HUDEP-2 (cell line): Measurements from ENCODE around the gene ERN1.
"Not testable (repeated sequence)": the region's sequence is repeated elsewhere in the genome, so short reads cannot be mapped to it uniquely, and the experiment has no call there.

Experiments used
- DNase-seq, 76 experiments: peaks; one replicate each; lab custom pipeline; 2025; ENCODE audit not compliant: unreplicated experiment in 76 of 76; lab: John Stamatoyannopoulos, UW

The ERN1 gene

DNA sequence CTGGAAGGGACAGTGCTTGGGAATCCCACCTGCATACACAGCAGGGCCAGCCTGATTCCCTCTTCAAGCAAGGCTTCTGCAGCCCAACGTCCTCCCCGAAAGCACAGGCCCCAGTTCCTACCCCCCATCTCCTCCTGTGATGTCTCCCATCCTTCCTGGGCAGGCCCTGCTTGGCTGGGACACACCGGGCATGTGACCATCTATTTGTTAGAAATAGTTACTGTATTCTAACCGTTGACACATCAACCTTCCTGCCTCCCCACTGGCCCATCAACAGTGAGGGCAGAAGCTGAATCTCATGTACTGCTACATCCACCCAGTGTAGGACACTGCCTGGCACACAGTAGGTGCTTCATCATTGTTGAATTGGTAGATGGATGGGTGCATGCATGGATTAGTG is 121.1 kb downstream of the ERN1 start:
- no peak for DNase-seq

DNA sequence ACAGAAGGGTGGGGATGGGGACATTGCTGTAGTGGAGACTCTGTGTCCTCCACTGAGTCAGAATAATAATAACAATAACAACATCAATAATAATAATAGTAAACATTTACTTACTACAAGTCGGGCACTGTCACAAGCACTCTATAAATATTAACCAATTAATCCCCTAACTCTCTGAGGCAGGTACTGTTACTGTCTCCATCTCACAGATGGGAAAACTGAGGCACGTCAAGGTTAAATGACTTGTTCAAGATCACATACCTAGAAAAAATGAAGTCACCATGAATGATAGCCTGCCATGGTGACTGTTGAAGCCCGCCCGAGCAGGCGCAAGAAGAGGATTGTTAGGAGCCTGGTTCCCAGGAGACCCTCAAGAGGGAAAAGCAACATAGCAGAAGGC is 121.6 kb downstream of the ERN1 start:
- DNase-seq: no peak

DNA sequence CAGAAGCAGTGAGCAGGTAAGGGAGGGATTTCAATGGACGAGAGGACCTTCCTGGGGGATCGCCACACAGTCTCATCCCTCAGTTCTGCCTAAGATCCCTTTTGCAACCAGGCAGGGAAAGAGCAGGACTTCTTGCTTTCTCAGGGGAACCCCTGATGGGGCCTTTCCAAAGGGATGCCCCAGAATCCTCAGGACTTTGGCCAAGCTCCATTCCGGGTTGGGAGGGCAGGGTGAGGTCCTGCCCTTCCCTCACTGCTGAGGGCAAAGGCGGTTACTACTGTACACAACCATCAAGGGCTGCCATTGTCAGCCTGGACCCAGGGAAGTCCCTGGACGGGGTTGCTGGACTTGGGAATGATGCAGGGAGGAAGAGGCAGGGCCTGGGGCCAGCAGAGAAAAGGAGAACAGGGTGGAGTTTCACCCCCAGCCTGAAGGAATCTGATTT is 122.1 kb downstream of the ERN1 start:
- DNase-seq: no peak

DNA sequence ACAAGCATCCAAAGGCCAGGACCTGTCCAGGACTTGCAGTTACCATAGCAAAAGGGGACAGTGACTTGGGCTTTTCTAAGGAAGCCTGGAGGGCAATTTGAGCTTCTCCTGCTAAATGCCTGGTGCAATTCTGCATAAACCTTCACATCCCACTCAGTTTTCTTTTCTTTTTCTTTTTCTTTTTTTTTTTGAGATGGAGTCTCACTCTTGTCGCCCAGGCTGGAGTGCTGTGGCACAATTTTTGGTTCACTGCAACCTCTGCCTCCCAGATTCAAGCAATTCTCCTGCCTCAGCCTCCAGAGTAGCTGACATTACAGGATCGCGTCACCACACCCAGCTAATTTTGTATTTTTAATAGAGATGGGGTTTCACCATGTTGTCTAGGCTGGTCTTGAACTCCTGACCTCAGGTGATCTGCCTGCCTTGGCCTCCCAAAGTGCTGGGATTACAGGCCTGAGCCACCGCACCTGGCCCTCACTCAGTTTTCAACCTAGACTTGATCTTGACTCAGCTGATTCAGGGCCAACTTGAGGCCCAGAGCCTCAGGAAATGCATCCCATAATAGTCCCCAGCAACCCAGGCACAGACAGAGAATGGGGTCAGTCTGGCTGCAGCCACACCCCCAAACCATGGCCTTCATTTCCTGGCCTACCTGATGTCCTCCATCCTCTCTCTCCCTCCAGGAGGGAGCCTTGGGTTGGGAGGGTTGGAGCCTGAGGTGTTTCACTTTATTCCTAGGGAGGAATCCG is 122.7 kb downstream of the ERN1 start:
- not testable (repeated sequence) for DNase-seq

GRCh38 chr17:64006361-64007088 is 123.4 kb downstream of the ERN1 start:
- peak in 72 of 76 experiments; percentile 42 to 89 (median 74) for DNase-seq

- peak in 72 of 76 experiments; percentile 31 to 88 (median 75) for DNase-seq
Measured at GRCh38 chr17:64005734-64006167, 124.2 kb downstream of the ERN1 start.

DNA sequence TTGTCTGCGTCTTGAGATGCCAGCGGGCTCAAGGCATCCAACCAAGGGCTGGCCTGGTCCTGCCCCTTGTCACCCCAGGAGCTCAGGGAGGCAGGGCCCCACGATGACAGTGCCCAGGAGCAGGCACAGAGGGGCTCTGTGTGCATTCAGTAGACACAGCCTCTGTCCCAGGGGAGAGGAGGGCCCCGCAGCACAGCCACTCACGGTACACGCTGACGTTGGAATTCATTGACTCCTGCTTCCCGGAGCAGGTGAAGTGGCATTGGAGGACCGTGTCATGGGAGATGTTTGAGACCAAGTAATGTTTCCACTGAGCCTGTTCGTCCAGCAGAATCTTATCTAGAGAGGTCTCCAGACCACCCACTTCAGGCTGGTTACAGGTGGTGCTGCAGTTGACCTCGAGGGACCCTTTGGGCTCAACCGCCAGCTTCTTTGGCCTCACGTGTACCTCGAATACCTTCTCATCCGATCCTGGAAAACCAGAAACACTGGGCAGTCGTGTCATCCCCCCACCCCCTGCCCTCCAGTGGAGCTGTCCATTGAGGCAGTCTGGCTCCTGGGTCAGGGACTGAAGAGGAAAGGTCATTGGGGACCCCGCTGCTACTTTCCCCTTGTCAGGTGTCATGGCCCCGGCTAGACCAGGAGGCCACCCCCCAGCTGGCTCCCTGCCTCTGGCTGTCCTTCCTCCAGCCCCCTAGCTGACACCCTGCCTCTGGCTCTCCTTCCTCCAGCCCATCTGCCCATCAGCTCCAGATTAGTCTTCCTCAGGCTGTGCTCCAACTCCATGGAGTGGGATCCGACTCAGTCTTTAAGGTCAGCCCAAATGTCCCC is 124.8 kb downstream of the ERN1 start:
- no peak for DNase-seq

DNA sequence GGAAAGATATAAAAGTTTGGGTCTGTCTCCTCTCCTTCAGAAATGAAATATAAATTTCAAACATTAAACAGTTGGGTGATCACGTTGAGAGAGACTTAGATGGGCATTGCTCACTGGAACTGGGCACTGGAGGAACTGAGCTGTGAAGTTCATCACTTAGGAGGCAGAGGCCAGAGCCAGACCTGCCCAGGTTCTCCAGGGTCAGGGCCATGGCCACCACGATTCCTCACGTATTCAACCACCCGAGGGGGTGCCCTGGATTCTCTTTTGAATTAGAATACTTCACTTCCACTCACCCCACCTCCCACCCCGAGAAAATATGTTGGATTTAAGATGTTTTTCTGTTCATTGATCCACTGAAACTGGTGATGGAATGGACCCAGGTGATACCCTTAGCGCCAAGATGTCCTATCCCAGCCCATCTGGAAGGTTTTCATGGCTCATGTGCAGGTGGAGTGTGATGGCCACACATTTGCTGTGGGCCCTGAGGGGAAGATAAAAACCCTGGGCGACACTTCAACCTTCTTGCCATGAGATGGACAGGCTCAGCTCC is 125.7 kb downstream of the ERN1 start:
- DNase-seq: no peak

DNA sequence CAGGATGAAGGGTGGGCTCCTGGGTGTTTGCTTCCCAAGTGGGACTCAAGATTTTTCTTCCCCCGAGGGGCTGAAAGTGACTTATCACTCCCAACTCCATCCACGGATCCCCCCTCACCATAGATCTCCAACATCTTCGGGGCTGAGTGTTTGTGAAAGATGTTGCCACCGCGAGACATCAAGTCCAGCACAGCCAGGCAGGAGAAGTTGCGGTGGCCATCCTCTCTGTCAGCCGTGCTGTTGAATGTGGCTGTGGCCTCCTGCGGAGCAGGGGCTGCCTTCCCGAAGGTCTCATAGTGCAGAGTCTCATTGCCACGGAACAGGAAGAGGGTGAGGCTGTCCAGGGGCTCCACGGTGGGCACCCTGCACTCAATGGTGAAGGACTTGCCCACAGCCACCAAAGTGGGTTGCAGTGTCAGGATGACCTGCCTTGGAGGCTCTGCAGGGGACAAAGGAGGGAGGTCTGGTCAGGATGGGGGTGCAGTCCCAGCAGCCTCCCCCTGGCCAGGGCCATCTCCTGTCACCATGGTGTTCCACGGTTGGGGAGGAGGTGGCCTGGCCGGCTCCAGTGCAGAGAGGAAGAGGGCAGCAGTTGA is 126.3 kb downstream of the ERN1 start:
- no peak for DNase-seq

GRCh38 chr17:64002658-64003525 is 127.1 kb downstream of the ERN1 start:
- DNase-seq: no peak

DNA sequence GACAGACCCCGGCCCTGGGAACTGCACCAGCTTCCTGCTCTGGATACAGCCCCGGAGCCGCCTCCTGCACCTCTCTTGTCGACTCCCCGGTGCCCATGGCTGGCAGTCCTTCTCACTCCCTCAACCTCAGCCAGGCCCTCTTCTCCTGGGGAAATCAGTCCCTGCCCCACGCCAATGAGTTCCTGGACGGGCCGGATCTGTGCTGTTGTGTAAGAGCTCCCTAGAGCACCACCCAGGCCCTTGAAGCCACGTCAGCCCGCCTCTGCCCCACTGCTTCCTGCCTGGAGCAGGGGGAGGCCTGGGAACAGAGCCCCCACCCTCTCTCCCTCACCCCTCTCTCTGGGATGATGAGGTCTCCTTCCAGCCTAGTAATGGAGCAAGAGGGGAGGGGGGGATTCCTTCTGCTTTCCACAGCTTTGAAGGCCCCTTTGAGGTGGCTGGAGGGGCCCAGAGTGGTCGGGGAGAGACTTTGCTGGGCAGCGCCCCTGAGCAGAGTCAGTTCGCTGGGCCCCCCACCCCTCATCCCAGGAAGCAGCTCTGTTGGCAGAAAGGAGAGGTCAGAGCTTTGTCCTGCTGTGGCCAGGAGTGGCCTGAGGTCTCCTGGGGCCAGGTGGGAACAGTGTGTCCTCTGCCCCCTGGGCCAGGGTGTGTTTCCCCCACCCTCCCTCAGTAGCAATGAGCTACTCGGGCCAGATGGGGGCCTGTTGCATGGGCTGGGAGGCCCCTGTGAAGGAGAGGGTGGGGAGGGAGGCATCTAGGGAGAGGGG is 128.0 kb downstream of the ERN1 start:
- no peak for DNase-seq

DNA sequence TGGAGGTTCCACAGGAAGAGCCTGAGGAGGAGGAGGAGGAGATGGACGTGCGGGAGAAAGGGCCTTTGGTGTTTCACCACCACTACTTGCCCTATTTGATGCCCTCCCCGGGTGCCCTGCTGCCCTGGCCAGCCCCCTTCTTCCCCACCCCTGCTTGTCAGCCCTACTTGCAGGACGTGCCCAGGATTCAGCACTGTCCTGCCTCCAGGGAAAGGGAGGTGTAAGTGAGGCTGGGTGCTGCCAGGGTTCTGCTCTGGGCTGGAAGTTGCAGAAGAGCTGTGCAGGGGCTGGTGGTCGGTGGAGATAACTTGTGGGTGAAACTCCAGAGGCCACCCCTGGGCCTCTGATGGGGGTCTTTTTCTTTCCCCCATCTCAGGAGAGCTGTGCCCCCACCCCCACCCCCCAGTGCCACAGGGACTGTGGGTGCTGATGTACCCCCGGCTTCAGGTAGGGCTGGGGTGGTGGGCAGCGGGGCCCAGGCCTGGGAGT is 128.8 kb downstream of the ERN1 start:
- DNase-seq: no peak

DNA sequence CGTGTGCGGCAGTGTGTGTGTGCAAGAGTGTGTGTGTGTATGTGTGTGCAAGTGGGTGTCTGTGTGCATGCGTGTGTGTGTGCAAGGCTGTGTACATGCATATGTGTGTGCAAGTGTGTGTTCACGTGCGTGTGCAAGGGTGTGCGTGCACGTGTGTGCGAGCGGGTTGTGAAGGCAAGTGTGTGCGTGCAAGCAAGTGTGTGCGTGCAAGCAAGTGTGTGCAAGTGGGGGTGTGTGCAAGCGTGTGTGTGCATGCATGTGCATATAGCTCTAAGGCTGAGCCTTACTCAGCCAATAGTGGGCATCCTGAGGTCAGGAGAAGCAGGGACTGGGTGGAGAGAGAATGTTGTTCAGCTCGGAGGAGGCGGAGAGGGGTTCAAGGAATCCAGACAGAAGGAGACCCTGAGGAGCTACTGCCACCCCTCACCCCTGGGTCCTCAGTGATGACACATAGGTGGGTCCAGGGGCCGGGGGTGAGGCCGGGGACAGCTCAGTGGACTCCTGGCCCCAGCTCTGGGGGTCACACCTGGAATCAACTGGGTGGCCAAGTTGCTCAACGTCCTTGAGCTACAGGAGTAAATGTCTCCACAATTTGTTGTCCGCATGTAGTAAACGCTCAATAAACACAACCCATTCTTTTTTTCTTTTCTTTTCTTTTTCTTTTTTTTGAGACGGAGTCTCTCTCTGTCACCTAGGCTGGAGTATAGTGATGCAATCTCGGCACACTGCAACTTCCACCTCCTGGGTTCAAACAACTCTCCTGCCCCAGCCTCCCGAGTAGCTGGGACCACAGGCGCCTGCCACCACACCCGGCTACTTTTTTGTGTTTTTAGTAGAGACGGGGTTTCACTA is 130.0 kb downstream of the ERN1 start:
- no peak for DNase-seq

DNA sequence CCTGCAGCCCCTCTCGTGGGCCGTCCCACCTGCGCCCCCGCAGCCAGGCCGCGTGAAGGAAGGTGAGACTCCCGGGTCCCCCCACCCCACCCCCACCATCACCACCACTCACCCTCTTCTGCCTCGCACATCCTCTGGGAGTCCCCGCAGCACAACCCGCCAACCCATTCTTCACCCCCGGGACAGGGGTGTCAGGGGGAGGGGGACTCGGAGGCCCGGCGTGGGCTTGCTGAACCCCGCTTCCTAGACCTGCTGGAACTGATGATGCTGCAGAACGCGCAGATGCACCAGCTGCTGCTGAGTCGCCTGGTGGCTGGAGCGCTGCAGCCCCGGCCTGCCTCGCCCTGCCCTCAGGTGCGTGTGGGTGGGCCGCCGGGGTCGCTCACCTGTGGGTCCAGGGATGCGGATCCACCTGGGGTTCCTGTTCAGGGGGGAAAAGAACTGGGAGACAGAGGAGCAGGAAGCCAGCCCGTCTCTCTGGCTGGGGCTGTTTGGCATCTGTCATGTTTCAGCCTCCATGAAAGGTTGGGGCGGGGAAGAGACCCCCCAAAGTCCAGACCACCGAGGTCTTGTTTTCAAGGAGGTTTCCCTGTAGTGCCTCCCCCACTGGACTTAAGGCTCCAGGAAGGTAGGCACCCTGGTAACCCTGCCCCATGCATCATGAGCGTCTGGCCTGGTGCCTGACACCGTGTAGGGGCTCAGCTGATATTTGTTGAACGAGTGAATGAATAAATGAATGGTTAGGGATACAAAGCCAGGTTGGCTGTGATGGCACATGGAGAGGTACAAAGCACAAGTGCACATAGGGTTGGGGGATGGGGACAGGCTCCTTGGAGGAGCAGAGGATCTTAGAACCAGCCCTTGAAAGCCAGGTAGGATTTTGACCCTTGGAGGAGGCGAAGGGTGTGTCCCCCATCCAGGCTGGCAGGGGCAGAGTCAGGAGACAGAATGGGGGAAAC is 130.9 kb downstream of the ERN1 start:
- no peak for DNase-seq

GRCh38 chr17:63998050-63998720 is 131.8 kb downstream of the ERN1 start, which contains the start of gene PRR29:
TSS of gene PRR29 (plus strand) at chr17:63998351. CDS start at chr17:63998365, 14 bp downstream.
- peak in 31 of 76 experiments; percentile 10 to 57 (median 25) for DNase-seq
